GM19468 (cell line): Measurements from ENCODE around the gene MATN4.

Experiments
- ATAC-seq: cut with Tn5 transposase; IDR thresholded peaks from one replicate; pipeline ENCODE4 v1.9.1; 2021; ENCODE audit warnings: mild to moderate bottlenecking, moderate library complexity, moderate number of reproducible peaks; ENCODE audit not compliant: unreplicated experiment; ENCODE audit errors: extremely low read depth

Gene MATN4

DNA sequence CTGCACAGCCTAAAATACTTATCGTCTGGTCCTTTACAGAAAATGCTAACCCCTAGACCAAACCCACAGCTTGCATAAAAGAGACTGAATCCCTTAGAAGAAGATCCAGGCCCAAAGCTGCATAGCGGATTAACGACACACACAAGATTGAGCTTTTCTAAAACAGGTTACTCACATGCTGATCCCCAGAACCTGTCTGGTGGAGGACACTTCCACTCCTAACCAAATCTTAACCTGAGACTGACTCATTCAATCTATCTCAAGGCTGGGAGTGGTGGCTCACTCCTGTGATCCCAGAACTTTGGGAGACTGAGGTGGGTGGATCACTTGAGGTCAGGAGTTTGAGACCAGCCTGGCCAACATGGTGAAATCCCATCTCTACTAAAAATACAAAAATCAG, 50.9 kb downstream of the MATN4 start:
- ATAC-seq, result no peak

DNA sequence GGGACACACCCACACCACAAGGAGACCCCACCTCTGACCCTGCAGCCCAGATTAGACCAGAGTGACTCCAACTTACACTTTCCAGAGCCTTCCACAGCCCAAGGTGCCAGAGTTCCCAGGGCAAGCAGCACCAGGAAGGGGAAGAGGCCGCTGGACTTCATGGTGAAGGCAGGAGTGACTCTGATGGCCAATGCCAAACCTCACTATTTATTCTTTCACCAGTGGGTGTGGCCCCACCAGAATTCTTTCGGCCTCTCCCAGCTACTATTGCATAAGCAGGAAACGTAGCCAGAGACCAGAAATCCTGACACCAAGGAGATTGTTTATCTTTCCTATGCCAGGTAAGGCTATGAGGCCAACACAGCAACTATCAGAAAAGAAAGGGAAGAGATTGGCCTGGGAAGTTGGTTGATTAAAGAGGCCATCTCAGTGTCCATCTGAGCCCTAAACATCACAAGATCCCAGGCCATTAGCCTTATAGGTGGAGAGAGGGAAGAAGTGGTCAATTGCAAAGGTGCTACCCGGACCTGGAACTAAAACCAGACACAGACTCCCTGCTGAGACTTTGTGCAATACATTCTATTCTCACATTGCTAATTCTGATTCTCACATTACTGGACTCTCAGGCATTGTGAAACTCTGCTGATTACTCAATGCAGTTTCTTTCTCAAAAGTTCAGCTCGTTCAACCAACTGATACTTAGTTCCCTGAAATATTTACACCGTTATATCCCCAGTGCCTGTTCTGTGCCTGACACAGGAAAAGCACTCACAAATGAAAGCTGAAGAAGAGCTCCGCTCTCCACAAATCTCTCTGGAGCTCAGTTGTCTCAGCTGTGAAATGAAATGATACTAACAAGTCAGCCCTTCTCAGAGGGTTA, 53.5 kb downstream of the MATN4 start, which contains the start of gene SLPI:
Gene SLPI (minus strand): TSS at position 182 of the 880 bp plus-strand sequence. CDS start 21 bp downstream, at position 161.
- ATAC-seq, result no peak

DNA sequence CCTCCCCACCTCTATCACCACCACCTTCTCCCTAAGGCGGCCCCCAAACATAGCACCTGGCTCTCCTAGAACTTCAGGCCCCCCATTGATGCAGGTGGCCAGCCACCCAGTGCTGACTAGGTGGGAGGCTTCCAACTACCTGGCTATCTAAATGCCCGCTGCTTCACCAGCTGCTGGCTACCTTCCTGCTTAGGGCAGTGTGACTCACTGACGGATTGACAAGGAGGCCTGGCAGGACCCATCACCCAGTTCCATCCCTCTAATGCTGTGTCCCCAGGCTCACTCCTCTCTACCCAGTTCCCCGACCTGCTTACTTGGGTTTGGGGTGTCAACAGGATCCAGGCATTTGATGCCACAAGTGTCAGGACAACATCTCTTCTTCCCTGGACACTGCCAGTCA, 54.8 kb downstream of the MATN4 start:
- ATAC-seq, result no peak

GRCh38 chr20:45251884-45252560, 56.1 kb downstream of the MATN4 start:
- no peak for ATAC-seq

- ATAC-seq, result no peak
These were observed 59.5 kb downstream of the MATN4 start for GRCh38 chr20:45248609-45249008.

DNA sequence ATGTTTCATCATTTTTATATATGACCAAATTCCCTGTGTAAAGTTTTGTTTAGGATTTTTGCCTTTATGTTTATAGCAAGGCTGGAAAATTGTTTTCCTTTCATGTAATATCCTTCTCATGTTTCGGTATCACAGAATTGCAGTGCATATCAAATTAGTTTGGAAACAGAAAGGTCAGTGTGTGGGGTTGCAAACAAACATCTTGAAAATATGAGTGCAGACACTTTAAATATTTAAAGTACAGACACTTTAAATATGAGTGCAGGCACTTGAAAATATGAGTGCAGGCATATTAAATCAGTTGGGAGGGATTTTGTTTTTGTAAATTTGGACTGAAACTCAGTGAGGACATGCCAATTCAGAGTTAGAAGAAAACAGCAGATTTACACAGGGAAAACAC, 60.2 kb downstream of the MATN4 start:
- no peak for ATAC-seq

- ATAC-seq, result no peak
These were observed 62.0 kb downstream of the MATN4 start for GRCh38 chr20:45246109-45246508.
